ENCODE data around the gene MRAP. TPM values are rescaled to one million over a fixed set of nuclear protein-coding genes. Genes with fewer than 3 reads are reported as not detected.
"Not testable (repeated sequence)": the region's sequence is repeated elsewhere in the genome, so short reads cannot be mapped to it uniquely, and the experiment has no call there.

The MRAP gene
- total and polyA plus RNA-seq, 2 donors (not counting 1 experiment from before 2014, with no cell fraction given) = not detected

- H3K9ac ChIP-seq (ENCODE audit: low read length) = no peak overlapping the region
- no peak for ATAC-seq (ENCODE audit: low read depth)
- H3K4me3 ChIP-seq (ENCODE audit: control extremely low read depth in 1 of 5, extremely low read depth in 1 of 5, insufficient read depth in 1 of 5, low read depth in 2 of 5, low read length in 4 of 5) = no peak overlapping the region
- peaks cover 0 to 4% (median 0%) of the 10 kb centered on the region in 3 donors for H3K9me3 ChIP-seq (ENCODE audit: control extremely low read depth in 1 of 3, control insufficient read depth in 2 of 3, insufficient read depth in 1 of 3, low read length in 2 of 3)
- H3K27me3 Mint-ChIP-seq = no peaks in the 10 kb centered on the region
- H3K4me3 Mint-ChIP-seq = no peak overlapping the region
- H3K4me1 ChIP-seq (ENCODE audit: control insufficient read depth in 2 of 2, insufficient read depth in 2 of 2, low read length in 2 of 2) = no peaks in the 10 kb centered on the region
- DNase-seq = no peak
- no peaks in the 10 kb centered on the region for H3K27me3 ChIP-seq (replicated peaks in 1 of 4; ENCODE audit: control extremely low read depth in 1 of 4, control insufficient read depth in 3 of 4, insufficient read depth in 4 of 4, low read length in 3 of 4)
- no peaks in the 10 kb centered on the region for H3K4me1 Mint-ChIP-seq
- no peak overlapping the region for H3K4me2 ChIP-seq (replicated peaks; ENCODE audit: low read depth, low read length, poor library complexity, severe bottlenecking)
- TF ChIP-seq CTCF (IDR thresholded peaks at IDR 0.05) = no peak
- TF ChIP-seq EZH2 (IDR thresholded peaks at IDR 0.05; ENCODE audit: borderline replicate concordance, insufficient read depth, low read depth, low read length, poor library complexity, severe bottlenecking) = no peak
- no peak overlapping the region for H3K27ac Mint-ChIP-seq
- intact Hi-C loops (cut with micrococcal nuclease) = no loop called here
- WGBS (ENCODE audit: insufficient coverage) = over 99% methylated on average over 7 of the region's 10 CpGs
- ChIA-PET POLR2A (no interaction called here), CTCF (no interaction called here)
- H3K36me3 ChIP-seq (replicated peaks in 1 of 2; ENCODE audit: control extremely low read depth in 1 of 2, control insufficient read depth in 1 of 2, extremely low read depth in 1 of 2, insufficient read depth in 2 of 2, low read length in 1 of 2) = peaks cover 0 to 25% of the 10 kb centered on the region in 2 experiments
- no peak overlapping the region for H3K27ac ChIP-seq (ENCODE audit: low read length in 2 of 2)
- H3K9me3 Mint-ChIP-seq (ENCODE audit: insufficient read depth) = no peaks in the 10 kb centered on the region
- no peaks in the 10 kb centered on the region for H4K20me1 ChIP-seq (ENCODE audit: control insufficient read depth, insufficient read depth, low read length, poor library complexity, severe bottlenecking)
- no peak overlapping the region for H2AFZ ChIP-seq (ENCODE audit: insufficient read depth, low read depth, low read length, poor library complexity, severe bottlenecking)
- H3K79me2 ChIP-seq (ENCODE audit: control insufficient read depth, insufficient read depth, low read length) = no peaks in the 10 kb centered on the region
These were observed 10.0 kb downstream of the MRAP start for GRCh38 chr21:32308696-32309095.

GRCh38 chr21:32309906-32310460 lies 11.3 kb downstream of the MRAP start:
- H2AFZ ChIP-seq (ENCODE audit: insufficient read depth, low read depth, low read length, poor library complexity, severe bottlenecking) = no peak overlapping the region
- intact Hi-C loops (cut with micrococcal nuclease) = no loop called here
- H3K27ac ChIP-seq (ENCODE audit: low read length in 2 of 2) = no peak overlapping the region
- Mint-ChIP-seq H3K9me3 (ENCODE audit: insufficient read depth) (no peaks in the 10 kb centered on the region), H3K27ac (no peak overlapping the region), H3K4me3 (no peak overlapping the region), H3K27me3 (no peaks in the 10 kb centered on the region), H3K4me1 (no peaks in the 10 kb centered on the region)
- no peaks in the 10 kb centered on the region for H3K4me1 ChIP-seq (ENCODE audit: control insufficient read depth in 2 of 2, insufficient read depth in 2 of 2, low read length in 2 of 2)
- ChIA-PET CTCF (no interaction called here), POLR2A (no interaction called here)
- no peak for DNase-seq
- H3K4me2 ChIP-seq (replicated peaks; ENCODE audit: low read depth, low read length, poor library complexity, severe bottlenecking) = no peak overlapping the region
- H3K9me3 ChIP-seq (ENCODE audit: control extremely low read depth in 1 of 3, control insufficient read depth in 2 of 3, insufficient read depth in 1 of 3, low read length in 2 of 3) = peaks cover 0 to 4% (median 0%) of the 10 kb centered on the region in 3 donors
- H3K9ac ChIP-seq (ENCODE audit: low read length) = no peak overlapping the region
- H3K36me3 ChIP-seq (replicated peaks in 1 of 2; ENCODE audit: control extremely low read depth in 1 of 2, control insufficient read depth in 1 of 2, extremely low read depth in 1 of 2, insufficient read depth in 2 of 2, low read length in 1 of 2) = peaks cover 0 to 30% of the 10 kb centered on the region in 2 experiments
- H3K79me2 ChIP-seq (ENCODE audit: control insufficient read depth, insufficient read depth, low read length) = no peaks in the 10 kb centered on the region
- no peak for TF ChIP-seq CTCF (IDR thresholded peaks at IDR 0.05)
- TF ChIP-seq EZH2 (IDR thresholded peaks at IDR 0.05; ENCODE audit: borderline replicate concordance, insufficient read depth, low read depth, low read length, poor library complexity, severe bottlenecking) = no peak
- H3K4me3 ChIP-seq (ENCODE audit: control extremely low read depth in 1 of 5, extremely low read depth in 1 of 5, insufficient read depth in 1 of 5, low read depth in 2 of 5, low read length in 4 of 5) = no peak overlapping the region
- H4K20me1 ChIP-seq (ENCODE audit: control insufficient read depth, insufficient read depth, low read length, poor library complexity, severe bottlenecking) = no peaks in the 10 kb centered on the region
- ATAC-seq (ENCODE audit: low read depth) = no peak
- WGBS (ENCODE audit: insufficient coverage) = 96% methylated on average over 5 of the region's 7 CpGs
- no peaks in the 10 kb centered on the region for H3K27me3 ChIP-seq (replicated peaks in 1 of 4; ENCODE audit: control extremely low read depth in 1 of 4, control insufficient read depth in 3 of 4, insufficient read depth in 4 of 4, low read length in 3 of 4)

GRCh38 chr21:32310976-32311375 lies 12.3 kb downstream of the MRAP start:
- intact Hi-C loops (cut with micrococcal nuclease); H3K27me3 ChIP-seq (replicated peaks in 1 of 4; ENCODE audit: control extremely low read depth in 1 of 4, control insufficient read depth in 3 of 4, insufficient read depth in 4 of 4, low read length in 3 of 4); H3K79me2 ChIP-seq (ENCODE audit: control insufficient read depth, insufficient read depth, low read length); H3K9me3 Mint-ChIP-seq (ENCODE audit: insufficient read depth); ATAC-seq (ENCODE audit: low read depth); H3K4me3 ChIP-seq (ENCODE audit: control extremely low read depth in 1 of 5, extremely low read depth in 1 of 5, insufficient read depth in 1 of 5, low read depth in 2 of 5, low read length in 4 of 5); H2AFZ ChIP-seq (ENCODE audit: insufficient read depth, low read depth, low read length, poor library complexity, severe bottlenecking); H3K27me3 Mint-ChIP-seq; H3K27ac ChIP-seq (ENCODE audit: low read length in 2 of 2); H3K4me3 Mint-ChIP-seq; DNase-seq; H3K9me3 ChIP-seq (ENCODE audit: control extremely low read depth in 1 of 3, control insufficient read depth in 2 of 3, insufficient read depth in 1 of 3, low read length in 2 of 3); H4K20me1 ChIP-seq (ENCODE audit: control insufficient read depth, insufficient read depth, low read length, poor library complexity, severe bottlenecking); H3K4me2 ChIP-seq (replicated peaks; ENCODE audit: low read depth, low read length, poor library complexity, severe bottlenecking); H3K27ac Mint-ChIP-seq; H3K9ac ChIP-seq (ENCODE audit: low read length); H3K4me1 ChIP-seq (ENCODE audit: control insufficient read depth in 2 of 2, insufficient read depth in 2 of 2, low read length in 2 of 2); POLR2A ChIA-PET; H3K4me1 Mint-ChIP-seq: not testable (repeated sequence)
- H3K36me3 ChIP-seq (replicated peaks in 1 of 2; ENCODE audit: control extremely low read depth in 1 of 2, control insufficient read depth in 1 of 2, extremely low read depth in 1 of 2, insufficient read depth in 2 of 2, low read length in 1 of 2) = peaks cover 0 to 33% of the 10 kb centered on the region in 2 experiments
- CTCF ChIA-PET = interaction anchor here (0.7 kb wide), 1 partner anchor 35 kb away, joined by 3 read pairs; no protein-coding TSS in a partner anchor
- WGBS (ENCODE audit: insufficient coverage) = 100% methylated on average over 1 of the region's 9 CpGs

All from B cell (primary cell).